Fibroblast of villous mesenchyme (primary cell): Measurements from ENCODE around the gene ACSL1. TPM values are rescaled to one million over a fixed set of nuclear protein-coding genes. Genes with fewer than 3 reads are reported as not detected.

Source experiments
- DNase-seq: peaks from one replicate; pipeline ENCODE4 v3.0.0-alpha.2; 2010; ENCODE audit warnings: low read depth
- H3K4me3 ChIP-seq: 2 replicates; pipeline ENCODE4 v1.5.1; 2011; ENCODE audit warnings: low read depth, mild to moderate bottlenecking, low read length
- total RNA-seq: library from RNA; depleted of rRNA; stranded (reverse); fragments of >200 nt; gene quantifications from 2 replicates; pipeline ENCODE4 v1.2.3, GENCODE V29; 2012
- TF ChIP-seq, protein P1 (sequence below): IDR thresholded peaks from 2 replicates; pipeline ENCODE4 v1.5.1; 2012; ENCODE audit warnings: low read depth, mild to moderate bottlenecking, low read length; ENCODE audit not compliant: insufficient read depth

Gene ACSL1
- total RNA-seq, 1 donor: 32.4 TPM

DNA sequence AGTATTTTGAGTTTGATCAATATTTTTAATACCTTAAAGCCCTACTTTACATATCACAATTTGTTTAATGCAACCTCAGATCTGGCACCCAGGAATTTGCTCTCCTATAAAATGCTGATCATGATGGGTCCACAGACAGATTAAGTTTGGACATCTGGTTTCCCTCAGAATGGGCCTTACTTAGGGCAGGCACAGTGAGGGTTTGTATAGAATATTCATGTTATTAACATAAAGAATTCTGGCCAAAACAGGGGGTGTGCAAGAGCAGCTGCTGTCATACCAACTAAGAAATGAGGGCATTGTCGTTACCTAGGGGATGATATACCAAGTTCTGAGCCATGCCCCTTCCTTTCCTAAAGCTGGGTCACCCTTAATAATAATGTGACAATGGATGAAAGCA is 54.4 kb downstream of the ACSL1 start:
- DNase-seq: no peak
- no peak overlapping the region for H3K4me3 ChIP-seq
- TF ChIP-seq, protein P1, sequence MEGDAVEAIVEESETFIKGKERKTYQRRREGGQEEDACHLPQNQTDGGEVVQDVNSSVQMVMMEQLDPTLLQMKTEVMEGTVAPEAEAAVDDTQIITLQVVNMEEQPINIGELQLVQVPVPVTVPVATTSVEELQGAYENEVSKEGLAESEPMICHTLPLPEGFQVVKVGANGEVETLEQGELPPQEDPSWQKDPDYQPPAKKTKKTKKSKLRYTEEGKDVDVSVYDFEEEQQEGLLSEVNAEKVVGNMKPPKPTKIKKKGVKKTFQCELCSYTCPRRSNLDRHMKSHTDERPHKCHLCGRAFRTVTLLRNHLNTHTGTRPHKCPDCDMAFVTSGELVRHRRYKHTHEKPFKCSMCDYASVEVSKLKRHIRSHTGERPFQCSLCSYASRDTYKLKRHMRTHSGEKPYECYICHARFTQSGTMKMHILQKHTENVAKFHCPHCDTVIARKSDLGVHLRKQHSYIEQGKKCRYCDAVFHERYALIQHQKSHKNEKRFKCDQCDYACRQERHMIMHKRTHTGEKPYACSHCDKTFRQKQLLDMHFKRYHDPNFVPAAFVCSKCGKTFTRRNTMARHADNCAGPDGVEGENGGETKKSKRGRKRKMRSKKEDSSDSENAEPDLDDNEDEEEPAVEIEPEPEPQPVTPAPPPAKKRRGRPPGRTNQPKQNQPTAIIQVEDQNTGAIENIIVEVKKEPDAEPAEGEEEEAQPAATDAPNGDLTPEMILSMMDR: no peak

DNA sequence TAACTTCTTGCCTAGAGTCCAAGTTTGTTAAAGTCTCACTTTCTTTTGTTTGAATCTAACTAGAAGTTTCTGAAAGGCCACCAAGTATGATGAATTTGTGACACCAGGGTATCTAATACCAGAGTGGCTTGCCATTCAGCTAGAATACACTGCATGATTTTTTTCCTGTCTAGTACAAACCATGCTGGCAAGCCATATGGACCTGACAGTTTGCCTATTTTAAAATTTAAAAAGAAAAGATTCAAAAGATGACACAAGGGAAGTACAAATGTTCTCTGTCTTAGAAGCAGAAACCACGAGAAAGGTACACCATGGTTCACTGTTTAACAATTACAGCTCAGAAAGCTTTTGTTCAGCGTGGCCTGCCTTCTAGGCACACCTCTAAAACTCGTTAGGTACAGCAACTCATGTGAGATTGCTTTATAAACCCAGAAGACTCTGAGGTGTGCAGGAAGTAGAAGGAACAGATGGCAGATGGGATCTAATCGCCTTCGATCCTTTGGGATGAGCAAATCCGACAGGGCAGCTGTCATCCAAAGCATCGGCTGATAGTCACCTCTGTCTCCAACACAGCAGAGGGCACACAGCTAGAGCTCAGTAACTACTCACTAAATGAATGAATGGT is 56.5 kb downstream of the ACSL1 start:
- DNase-seq: no peak
- TF ChIP-seq, protein P1: no peak
- no peak overlapping the region for H3K4me3 ChIP-seq

DNA sequence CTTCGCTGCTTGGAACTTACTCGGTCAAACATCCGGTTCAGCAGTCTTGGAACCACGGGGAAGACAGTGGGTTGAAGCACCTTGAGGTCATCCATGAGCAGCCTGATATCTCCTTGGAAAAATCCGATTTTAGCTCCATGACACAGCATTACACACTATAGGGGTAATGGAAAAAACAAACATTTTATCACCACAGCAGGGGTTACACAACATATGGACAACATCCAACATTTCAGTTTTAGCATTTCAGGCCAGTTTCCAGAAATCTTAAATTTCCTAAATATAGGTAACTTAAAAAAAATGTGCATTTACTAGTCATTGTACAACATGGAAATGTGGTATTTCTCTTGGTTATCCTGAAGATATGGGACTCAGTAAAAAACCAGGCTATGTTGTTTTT is 57.5 kb downstream of the ACSL1 start:
- TF ChIP-seq, protein P1: no peak
- H3K4me3 ChIP-seq: no peak overlapping the region
- DNase-seq: no peak

DNA sequence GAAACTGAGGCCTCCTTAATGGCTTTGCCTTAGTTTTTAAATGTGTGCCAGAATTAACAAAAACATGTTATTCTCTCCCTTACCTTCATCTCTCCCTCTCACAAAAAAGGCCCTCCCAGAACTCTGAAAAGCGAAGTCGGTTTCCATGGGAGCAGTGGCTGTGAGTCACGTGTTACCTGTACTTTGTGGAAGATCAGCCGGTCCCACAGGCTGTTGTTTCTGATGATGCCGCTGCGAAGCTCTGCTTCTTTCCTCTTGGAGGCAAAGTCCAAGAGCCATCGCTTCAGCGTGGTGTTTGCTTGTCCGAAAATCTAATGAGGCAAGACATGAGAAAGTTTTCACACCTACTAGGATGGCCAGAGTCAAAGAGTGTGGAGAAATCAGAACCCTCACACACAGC is 59.3 kb downstream of the ACSL1 start:
- TF ChIP-seq, protein P1: no peak
- no peak for DNase-seq
- no peak overlapping the region for H3K4me3 ChIP-seq

DNA sequence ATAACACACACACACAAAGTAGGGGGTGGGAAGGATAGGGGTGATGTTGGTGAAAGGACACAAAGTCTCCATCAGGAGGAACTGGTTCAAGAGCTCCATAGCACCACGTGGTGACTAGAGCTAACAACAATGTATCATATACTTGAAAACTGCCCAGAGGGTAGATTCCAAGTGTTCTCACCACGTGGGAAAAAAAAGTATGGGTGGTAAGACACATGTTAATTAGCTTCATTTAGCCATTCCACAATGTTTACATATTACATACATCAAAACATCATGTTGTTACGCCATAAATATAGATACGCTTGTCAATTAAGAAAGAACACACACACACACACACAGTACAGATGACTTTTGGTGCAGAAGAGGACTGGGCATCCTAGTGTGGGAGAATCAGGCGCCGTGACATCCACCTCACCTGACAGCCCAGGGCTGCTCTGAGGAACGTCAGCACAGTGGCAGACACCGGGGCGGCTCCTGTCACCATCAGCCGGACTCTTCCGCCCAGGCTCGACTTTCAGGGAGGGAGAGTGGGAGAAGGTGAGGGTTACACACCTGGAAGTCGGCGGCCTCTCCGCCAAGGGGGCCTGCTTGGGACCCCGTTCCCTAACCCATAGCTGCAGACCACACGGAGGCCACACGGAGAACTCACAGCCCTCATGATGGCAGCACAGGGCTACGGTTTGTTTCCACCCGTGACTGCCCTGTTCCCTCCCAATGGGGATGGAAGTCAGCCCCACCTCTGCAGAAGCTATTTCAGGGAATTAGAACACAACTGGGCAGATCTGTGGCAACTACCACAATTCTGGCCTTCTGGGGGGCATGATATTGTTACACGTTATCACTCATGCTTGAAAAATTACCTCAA is 60.1 kb downstream of the ACSL1 start:
- no peak overlapping the region for H3K4me3 ChIP-seq
- TF ChIP-seq, protein P1: no peak
- DNase-seq: no peak

DNA sequence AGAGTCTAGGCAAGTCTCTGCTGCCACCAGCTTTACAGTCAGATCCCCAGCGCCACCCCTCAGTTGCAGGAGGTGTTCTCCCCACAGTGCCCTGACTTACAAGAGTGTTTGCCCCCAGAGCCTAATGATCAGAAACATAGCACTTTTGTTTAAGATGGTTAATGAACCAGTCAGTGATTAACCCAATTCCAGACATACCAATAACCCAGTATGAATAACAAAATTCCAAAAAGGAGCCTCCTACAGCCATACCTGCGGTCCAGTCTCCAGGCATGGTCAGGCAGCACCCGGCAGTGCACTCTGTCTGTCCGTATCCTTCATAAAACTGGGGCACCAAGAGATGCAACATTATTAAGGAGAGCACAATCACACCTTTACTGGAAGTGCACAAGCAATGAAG is 61.2 kb downstream of the ACSL1 start:
- TF ChIP-seq, protein P1: no peak
- no peak overlapping the region for H3K4me3 ChIP-seq
- no peak for DNase-seq
